ENCODE measurements around the gene HSF2. TPM values are rescaled to one million over a fixed set of nuclear protein-coding genes. Genes with fewer than 3 reads are reported as not detected.

Gene HSF2, protein sequence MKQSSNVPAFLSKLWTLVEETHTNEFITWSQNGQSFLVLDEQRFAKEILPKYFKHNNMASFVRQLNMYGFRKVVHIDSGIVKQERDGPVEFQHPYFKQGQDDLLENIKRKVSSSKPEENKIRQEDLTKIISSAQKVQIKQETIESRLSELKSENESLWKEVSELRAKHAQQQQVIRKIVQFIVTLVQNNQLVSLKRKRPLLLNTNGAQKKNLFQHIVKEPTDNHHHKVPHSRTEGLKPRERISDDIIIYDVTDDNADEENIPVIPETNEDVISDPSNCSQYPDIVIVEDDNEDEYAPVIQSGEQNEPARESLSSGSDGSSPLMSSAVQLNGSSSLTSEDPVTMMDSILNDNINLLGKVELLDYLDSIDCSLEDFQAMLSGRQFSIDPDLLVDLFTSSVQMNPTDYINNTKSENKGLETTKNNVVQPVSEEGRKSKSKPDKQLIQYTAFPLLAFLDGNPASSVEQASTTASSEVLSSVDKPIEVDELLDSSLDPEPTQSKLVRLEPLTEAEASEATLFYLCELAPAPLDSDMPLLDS
- 9.5 TPM for total RNA-seq
- 7.8 TPM for polyA plus RNA-seq (ENCODE audit: insufficient read depth, low read depth, low replicate concordance)
- long read RNA-seq, donor 1, transcript HSF2-202 (12 exons, 2,643 nt) = major isoform, 5 of 49 reads
- long read RNA-seq, donor 1, partial matches to known transcripts = 14 of 49 reads
- long read RNA-seq, donor 1, other reads (novel, unspliced or antisense) = 29 of 49 reads
- long read RNA-seq, donor 2, transcript HSF2-202 (12 exons, 2,643 nt) = major isoform, 8 of 10 reads
- long read RNA-seq, donor 2, partial matches to known transcripts = 0 of 10 reads
- long read RNA-seq, donor 2, other reads (novel, unspliced or antisense) = 0 of 10 reads
- long read RNA-seq, donor 3, partial matches to known transcripts = 0 of 7 reads
- long read RNA-seq, donor 3, other reads (novel, unspliced or antisense) = 0 of 7 reads
- long read RNA-seq, donor 4, transcript HSF2-202 (12 exons, 2,643 nt) = major isoform, 7 of 8 reads
- long read RNA-seq, donor 4, partial matches to known transcripts = 0 of 8 reads
- long read RNA-seq, donor 4, other reads (novel, unspliced or antisense) = 0 of 8 reads
- long read RNA-seq, donor 5 = 0 reads
- long read RNA-seq, donor 6, transcript HSF2-202 (12 exons, 2,643 nt) = major isoform, 8 of 29 reads
- long read RNA-seq, donor 6, partial matches to known transcripts = 18 of 29 reads
- long read RNA-seq, donor 6, other reads (novel, unspliced or antisense) = 0 of 29 reads
- long read RNA-seq, donor 7, transcript HSF2-202 (12 exons, 2,643 nt) = minor isoform, 5 of 16 reads
- long read RNA-seq, donor 7, transcript HSF2-201 (13 exons, 2,549 nt) = major isoform, 6 of 16 reads
- long read RNA-seq, donor 7, partial matches to known transcripts = 0 of 16 reads
- long read RNA-seq, donor 7, other reads (novel, unspliced or antisense) = 4 of 16 reads
- long read RNA-seq, donor 8, partial matches to known transcripts = 0 of 1 reads
- long read RNA-seq, donor 8, other reads (novel, unspliced or antisense) = 0 of 1 reads
- long read RNA-seq, donor 9, partial matches to known transcripts = 0 of 3 reads
- long read RNA-seq, donor 9, other reads (novel, unspliced or antisense) = 0 of 3 reads
- long read RNA-seq, donor 10, partial matches to known transcripts = 0 of 5 reads
- long read RNA-seq, donor 10, other reads (novel, unspliced or antisense) = 0 of 5 reads

DNA sequence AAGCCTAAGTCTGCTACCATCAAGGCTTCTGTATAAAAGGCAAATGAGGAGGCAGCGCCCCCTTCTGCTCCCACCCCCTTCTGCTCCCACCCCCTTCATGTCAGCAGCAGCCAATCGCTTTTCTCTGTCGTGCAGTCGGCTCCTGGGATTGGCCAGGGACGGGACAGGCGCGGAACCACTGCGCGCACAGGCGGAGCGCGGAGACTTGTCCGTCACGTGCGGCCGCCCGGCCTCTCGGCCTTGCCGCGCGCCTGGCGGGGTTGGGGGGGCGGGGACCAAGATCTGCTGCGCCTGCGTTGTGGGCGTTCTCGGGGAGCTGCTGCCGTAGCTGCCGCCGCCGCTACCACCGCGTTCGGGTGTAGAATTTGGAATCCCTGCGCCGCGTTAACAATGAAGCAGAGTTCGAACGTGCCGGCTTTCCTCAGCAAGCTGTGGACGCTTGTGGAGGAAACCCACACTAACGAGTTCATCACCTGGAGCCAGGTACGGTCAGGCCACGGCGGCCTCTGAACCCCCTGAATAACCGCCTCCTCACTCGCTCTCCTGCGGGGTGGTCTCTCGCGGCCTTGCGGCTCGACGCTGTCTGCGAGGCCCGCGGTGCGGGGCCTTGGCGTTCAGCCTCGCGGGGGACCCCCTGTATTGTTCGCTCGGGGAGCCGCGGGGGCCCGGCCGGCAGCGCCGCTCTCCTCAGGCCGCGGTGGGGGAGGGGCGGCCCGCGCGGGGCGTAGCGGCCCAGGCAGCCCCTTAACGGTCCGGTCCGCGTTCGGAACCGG, at the start of gene HSF2:
TSS of gene HSF2 (plus strand) at position 305 of the 773 bp plus-strand sequence. CDS start at position 391, 86 bp downstream.
- H3K36me3 ChIP-seq (ENCODE audit: control insufficient read depth in 2 of 3, insufficient read depth in 3 of 3, low read length in 3 of 3) = no peaks in the 10 kb centered on the region
- H3K4me3 ChIP-seq (ENCODE audit: low read length in 3 of 3) = peak within 1 kb of the TSS; percentile 76 to 96 (median 90)
- H3K27me3 ChIP-seq (ENCODE audit: control insufficient read depth, insufficient read depth, low read length) = no peaks in the 10 kb centered on the region
- peaks cover 2 to 13% (median 8%) of the 10 kb centered on the region in 3 donors for H3K4me1 ChIP-seq (ENCODE audit: control insufficient read depth in 2 of 3, insufficient read depth in 2 of 3, low read depth in 1 of 3, low read length in 3 of 3)
- intact Hi-C loops (cut with DNase I) = no loop called here
- peak within 1 kb of the TSS; percentile 62 to 79 for H3K27ac ChIP-seq (ENCODE audit: low read depth in 2 of 2, low read length in 2 of 2)
- H3K9me3 ChIP-seq (ENCODE audit: control insufficient read depth in 2 of 3, insufficient read depth in 1 of 3, low read length in 3 of 3) = no peaks in the 10 kb centered on the region
- DNase-seq (peak; percentile 98 to 99 (median 98)), FAIRE-seq (no peak)
- TF ChIP-seq, protein P1, sequence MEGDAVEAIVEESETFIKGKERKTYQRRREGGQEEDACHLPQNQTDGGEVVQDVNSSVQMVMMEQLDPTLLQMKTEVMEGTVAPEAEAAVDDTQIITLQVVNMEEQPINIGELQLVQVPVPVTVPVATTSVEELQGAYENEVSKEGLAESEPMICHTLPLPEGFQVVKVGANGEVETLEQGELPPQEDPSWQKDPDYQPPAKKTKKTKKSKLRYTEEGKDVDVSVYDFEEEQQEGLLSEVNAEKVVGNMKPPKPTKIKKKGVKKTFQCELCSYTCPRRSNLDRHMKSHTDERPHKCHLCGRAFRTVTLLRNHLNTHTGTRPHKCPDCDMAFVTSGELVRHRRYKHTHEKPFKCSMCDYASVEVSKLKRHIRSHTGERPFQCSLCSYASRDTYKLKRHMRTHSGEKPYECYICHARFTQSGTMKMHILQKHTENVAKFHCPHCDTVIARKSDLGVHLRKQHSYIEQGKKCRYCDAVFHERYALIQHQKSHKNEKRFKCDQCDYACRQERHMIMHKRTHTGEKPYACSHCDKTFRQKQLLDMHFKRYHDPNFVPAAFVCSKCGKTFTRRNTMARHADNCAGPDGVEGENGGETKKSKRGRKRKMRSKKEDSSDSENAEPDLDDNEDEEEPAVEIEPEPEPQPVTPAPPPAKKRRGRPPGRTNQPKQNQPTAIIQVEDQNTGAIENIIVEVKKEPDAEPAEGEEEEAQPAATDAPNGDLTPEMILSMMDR (IDR thresholded peaks at IDR 0.05; ENCODE audit: borderline replicate concordance, extremely low read depth, insufficient read depth) = peak; percentile 15
- peak within 1 kb of the TSS; percentile 74 to 87 (median 86) for H3K9ac ChIP-seq (ENCODE audit: low read length in 3 of 3)

DNA sequence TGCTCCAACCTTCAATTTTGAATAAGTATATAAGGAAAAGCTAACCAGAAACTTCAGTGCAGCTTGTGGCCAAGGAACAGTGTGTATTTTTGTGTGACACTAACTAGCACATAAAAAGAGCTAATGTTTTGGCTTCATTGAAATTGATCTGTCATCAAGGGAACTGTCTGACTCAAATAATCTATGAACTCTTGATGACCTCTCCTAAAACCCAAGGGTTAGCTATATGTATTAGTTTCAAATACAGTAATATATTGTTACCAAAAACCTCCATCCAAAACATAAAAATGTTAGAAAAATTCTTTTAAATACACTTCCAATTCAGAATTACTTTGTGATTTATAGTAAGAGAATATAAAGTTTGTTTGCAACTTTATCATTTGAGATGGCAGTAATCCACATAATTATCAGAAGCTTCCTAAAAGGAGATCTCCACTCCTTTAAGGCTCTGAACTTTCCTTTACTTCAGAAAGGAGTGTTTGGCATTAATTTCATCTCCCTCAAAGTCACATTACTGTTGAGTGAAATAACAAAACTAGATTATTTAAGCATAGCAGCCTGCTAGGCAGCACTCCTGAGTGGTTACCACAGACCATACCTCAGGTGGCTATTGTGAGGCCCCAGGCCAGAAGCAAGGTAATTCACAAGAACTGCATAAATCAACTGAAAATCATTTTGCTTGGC, 46.3 kb upstream of the HSF2 start:
- no peak overlapping the region for H3K27ac ChIP-seq (ENCODE audit: low read depth in 2 of 2, low read length in 2 of 2)
- no peak overlapping the region for H3K9ac ChIP-seq (ENCODE audit: low read length in 3 of 3)
- no peaks in the 10 kb centered on the region for H3K9me3 ChIP-seq (ENCODE audit: control insufficient read depth in 2 of 3, insufficient read depth in 1 of 3, low read length in 3 of 3)
- TF ChIP-seq, protein P1 (IDR thresholded peaks at IDR 0.05; ENCODE audit: borderline replicate concordance, extremely low read depth, insufficient read depth) = no peak
- FAIRE-seq = no peak
- DNase-seq = no peak
- no peaks in the 10 kb centered on the region for H3K4me1 ChIP-seq (ENCODE audit: control insufficient read depth in 2 of 3, insufficient read depth in 2 of 3, low read depth in 1 of 3, low read length in 3 of 3)
- H3K36me3 ChIP-seq (ENCODE audit: control insufficient read depth in 2 of 3, insufficient read depth in 3 of 3, low read length in 3 of 3) = no peaks in the 10 kb centered on the region
- no peaks in the 10 kb centered on the region for H3K27me3 ChIP-seq (ENCODE audit: control insufficient read depth, insufficient read depth, low read length)
- no peak overlapping the region for H3K4me3 ChIP-seq (ENCODE audit: low read length in 3 of 3)
- intact Hi-C loops (cut with DNase I) = no loop called here

Measured in kidney (tissue), 22 donors.